Activated CD8-positive, alpha-beta memory T cell treated with anti-CD3 and anti-CD28 coated beads for 4 hours (primary cell): Measurements from ENCODE around the gene CHST3.
"Not testable (repeated sequence)": the region's sequence is repeated elsewhere in the genome, so short reads cannot be mapped to it uniquely, and the experiment has no call there.

Experiments used
- DNase-seq, 2 donors: peaks; one replicate each; pipeline ENCODE4 v3.0.0-alpha.2; 2020; ENCODE audit warnings: low read depth in 2 of 2

Gene CHST3

DNA sequence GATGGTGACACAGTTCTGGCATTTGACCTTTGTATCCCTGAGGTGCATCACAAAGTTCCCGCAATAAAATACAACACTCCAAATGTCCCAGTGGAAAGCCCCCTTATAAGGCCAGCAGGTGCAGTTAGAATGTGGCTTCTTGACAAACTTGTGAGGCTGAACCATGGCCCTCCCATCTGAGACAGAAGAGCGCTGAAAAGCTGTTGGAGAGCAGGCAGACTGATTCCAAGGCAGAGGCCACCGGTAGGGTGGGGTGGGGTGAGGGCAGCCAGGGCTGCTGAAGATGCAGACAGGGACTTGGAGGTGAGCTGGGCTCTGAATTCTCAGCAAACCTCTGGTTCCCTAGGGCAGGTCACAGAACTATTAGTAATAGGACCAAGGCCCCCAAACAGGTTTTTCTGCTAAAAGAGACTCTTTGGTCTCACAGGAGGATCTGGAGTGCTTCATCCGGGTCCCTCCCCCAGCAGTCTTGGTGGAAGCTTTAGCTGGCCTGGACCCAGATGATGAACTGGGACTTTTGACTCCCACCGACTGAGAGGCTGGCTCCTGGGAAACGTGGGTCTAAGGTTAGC is 15.6 kb upstream of the CHST3 start:
- DNase-seq: no peak

DNA sequence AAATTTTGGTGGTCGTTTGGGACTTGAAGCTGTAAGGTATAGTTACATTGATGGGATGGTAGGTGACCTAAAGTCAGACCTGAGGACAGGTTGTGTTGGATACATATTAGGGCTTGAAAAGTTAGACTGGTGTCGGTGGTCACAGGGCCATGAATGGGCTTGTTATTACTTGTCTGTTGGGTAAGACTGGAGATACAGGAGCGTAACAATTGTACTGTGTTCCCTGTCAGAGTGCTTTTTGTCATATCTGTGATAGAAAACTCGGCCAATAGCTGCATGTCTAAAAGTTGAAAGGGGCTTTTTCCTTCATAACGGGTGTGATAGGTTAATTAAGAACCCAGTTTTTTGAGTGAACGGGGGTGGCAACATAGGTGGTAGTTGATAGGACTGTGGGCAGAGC is 13.5 kb upstream of the CHST3 start:
- no peak for DNase-seq

DNA sequence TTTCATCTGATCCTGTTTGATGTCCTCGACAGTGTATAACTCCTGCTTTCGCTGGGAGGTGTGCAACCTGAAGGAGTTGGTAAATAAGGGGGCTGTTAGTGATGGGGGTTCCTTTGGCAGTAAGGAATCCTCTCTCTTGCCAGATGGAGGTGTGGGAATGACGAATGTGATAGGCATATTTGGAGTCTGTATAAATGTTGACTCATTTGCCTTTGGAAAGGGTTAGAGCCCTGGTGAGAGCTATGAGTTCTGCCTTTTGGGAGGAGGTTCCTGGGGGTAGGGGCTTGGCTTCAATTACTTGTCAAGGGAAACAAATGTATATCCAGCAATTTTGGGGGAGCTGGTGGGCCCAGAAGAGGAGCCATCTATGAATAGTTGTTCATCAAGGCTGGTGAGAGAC is 11.4 kb upstream of the CHST3 start:
- no peak for DNase-seq

DNA sequence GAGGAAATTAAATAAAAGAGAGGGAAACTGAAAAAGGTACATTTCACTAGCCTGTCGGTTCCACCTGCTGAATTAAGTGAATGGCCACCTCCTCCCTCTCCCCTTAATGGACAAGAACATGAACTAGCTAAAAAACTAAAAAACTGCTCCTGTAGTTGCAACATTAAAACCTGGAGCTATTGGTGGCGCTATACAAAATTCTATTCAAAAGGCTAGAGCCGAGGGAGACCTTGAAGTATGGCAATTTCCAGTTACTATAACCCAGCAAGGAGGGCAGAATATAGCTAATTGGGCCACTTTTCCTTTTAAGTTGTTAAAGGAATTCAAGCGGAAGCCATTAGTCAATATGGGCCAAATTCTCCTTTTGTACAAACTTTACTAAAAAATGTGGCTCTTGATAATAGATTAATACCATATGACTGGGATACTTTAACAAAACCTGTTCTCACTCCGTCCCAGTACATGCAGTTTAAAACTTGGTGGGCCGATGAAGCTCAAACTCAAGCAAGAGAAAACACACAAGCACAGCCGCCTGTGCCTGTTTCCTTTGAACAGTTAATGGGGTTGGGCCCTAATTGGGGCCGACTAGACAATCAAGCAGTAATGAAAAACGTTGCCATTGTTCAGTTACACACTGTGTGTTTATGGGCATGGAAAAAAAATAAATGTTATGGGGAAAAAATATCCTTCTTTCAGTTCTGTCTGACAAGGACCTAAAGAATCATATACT is 6.5 kb upstream of the CHST3 start:
- DNase-seq: no peak

DNA sequence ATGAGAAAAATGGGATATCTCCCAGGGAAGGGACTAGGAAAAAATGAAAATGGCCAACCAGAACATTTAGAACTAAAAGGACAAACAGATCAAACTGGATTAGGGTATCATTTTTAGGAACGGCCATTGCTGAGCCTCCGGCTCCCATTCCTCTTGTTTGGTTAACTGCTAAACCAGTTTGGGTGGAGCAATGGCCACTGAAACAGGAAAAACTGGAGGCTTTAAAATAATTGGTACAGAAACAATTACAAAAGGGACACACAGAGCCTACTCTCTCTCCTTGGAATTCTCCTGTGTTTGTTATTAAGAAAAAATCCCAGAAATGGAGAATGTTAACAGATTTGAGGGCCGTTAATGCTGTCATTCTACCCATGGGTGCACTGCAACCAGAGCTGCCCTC is 4.7 kb upstream of the CHST3 start:
- DNase-seq: no peak

DNA sequence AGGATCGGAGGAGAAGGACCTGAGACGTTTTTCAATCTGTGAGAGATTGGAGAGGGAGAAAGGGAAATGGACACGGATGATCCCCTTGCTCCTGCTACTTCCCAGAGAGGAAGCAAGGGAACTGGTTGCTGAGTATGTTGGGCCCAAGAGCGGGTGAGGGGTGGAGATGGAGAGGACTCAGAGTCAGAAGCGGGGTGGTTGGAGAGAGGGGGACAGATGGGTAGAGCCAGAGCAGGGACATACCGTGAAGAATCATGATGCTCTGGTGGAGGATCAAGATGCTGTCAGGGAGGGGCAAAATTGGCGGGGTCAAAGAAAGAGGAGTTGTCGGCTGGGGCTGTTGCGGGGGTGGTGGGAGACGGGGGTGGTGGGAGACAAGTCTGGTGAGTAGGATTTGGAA is 2.4 kb upstream of the CHST3 start:
- no peak for DNase-seq

DNA sequence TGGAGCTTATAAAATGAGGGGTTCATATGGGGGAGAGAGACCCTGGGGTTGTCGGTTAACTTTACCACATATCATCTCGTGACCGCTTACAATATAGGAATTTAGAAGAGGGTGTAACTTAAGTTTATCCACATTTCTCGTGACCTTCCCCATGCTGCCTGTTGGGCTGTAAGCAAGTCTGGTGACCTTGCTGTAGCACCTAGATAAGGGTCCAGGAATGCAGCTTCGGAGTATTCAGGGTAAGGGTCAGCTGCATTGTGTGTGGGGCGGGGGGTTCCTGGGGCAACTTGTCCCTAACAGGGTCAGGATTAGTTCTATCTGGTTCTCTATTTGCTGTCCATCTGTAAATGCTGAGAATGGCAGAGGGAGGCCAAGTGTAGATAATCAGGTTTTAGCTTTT is 1.3 kb upstream of the CHST3 start:
- DNase-seq: no peak

DNA sequence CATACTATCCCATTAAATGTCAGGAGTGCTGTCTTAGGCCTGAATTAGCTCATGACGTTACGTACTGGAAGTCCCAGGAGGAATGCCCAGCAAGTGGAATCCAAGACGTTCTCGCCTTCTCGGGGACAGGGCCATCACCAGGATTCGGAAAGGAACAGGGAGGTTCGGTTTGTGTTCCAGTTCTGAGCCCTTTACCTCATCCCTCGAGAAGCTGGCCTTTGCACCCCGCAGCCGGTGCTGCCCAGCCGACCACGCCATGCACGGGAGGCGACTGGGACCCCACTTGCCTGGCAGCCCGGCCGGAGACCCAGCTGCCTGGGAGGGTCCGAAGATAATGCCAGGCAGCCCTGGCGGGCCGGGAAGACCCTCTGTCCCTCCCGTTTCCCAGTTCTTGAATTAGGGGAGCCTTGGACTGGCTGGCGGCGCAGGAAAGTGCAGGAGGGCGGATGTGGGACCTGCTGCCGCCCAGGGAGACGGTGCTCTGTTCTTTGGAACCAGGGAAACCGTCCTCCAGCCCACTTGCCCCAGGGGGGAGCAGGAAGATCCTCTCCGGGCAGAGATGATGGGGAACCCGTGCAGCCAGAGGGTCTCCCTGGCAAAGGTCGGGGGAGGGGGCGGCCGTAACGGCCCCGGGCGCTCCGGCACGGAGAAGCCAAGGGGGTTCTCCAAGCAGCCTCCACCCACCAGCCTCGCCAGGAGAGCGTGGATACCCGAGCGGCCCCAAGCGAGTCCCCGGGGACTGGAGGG is 671 bp upstream of the CHST3 start:
- no peak for DNase-seq

DNA sequence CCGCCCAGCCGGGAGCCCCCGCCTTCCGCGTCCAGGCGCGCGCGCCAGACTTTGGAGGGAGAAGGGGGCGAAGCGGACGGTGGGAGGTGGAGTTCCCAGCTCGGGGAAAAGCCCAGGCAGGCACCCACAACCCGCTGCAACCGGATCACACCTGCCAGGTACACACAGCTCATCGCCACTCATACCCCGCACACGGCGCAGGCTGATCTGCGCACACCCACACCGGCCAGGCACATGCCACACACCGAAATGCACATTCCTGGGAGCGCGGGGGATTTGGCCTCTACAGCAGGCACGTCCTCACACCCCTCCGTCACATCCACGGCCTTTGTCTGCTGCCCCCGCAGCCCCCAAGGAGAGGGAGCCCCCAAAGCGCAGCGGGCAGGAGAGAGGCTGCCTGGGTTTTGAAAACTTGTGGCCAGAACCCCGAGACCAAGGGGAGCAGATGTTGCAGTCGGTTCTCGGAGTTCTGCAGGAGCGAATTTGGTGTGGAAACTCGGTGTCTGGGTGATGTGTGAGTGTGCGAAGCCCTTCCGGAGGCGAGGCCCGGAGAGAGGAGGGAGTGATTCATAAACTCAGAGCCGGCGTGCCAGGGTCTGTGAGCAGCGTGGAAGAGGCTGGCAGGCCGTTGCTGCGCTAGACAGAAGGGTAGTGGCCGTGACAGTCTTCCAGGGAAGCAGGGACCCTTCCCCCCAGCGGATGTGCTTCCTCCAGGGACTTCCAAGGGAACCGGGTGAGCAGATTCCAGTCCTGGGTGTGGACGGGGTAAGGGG is 734 bp downstream of the CHST3 start:
- DNase-seq: peak; percentile 20 to 26

DNA sequence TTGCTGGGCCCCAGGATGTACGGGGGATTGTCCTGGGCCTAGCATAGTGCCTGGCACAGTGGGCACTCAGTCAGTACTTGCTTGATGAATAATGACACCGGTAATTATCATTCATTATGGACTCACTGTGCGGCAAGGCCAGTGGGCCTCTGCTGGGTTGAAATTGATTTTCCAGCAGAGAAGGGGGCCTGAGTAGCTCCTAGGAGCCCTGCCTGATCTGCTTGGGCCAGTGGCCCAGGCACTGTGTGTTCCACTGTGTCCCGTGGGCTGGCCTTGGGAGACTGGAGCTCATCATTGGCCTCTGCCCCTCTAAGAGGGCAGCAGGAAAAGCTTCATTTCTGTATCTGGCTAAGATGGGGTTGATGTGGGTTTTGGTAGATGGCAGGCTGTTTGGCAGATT is 1.4 kb downstream of the CHST3 start:
- no peak for DNase-seq

DNA sequence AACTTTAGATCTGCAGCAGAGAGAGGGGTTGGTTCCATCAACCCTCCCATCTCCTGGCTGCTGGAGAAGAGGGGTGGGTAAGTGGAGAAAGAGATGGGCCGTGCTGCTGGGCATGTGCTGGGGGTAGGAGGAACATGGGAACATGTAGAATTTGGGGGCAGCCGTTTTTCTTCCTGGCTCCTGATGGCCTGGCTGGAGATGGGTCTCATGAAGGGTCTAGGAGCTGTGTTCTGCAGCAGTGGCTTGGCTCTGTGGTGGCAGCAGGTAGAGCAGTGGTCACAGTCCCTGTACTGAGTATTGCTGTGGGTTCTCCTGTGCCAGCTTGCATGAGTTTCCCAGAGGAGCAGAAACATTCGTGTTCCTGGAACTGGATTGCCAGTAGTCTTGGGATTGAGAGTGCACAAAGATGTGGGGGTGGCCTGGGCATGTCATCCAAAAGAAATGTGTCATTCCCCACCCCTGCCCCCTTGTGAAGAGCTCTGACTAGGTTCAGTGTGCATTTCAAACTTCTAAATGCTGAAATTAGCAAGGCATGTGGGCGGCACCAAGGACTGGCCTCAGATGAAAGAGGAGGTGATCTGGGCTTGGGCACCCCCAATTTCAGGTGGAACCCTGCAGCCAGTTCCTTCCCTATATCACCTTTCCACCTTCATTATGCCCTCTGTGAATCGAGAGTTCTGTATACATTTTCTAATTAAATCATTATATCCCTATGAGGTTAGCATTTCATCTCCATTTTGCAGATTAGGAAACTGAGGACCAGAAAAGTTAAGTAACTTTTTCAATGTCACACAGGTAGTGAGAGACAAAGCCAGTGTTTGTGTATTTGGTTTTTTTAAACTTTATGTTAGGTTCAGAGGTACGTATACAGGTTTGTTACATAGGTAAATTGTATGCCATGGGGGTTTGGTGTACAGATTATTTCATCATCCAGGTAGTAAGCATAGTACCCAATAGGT is 2.1 kb downstream of the CHST3 start:
- DNase-seq: no peak

DNA sequence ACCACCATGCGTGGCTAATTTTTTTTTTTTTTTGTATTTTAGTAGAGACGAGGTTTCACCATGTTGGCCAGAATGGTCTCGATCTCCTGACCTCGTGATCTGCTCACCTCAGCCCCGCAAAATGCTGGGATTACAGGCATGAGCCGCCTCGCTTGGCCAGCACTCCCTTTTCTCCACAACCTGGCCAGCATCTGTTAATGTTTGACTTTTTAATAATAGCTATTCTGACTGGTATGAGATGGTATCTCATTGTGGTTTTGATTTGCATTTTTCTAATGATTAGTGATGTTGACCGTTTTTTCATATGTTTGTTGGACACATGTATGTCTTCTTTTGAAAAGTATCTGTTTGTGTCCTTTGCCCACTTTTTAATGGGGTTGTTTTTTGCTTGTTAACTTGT is 3.8 kb downstream of the CHST3 start:
- DNase-seq: not testable (repeated sequence)

DNA sequence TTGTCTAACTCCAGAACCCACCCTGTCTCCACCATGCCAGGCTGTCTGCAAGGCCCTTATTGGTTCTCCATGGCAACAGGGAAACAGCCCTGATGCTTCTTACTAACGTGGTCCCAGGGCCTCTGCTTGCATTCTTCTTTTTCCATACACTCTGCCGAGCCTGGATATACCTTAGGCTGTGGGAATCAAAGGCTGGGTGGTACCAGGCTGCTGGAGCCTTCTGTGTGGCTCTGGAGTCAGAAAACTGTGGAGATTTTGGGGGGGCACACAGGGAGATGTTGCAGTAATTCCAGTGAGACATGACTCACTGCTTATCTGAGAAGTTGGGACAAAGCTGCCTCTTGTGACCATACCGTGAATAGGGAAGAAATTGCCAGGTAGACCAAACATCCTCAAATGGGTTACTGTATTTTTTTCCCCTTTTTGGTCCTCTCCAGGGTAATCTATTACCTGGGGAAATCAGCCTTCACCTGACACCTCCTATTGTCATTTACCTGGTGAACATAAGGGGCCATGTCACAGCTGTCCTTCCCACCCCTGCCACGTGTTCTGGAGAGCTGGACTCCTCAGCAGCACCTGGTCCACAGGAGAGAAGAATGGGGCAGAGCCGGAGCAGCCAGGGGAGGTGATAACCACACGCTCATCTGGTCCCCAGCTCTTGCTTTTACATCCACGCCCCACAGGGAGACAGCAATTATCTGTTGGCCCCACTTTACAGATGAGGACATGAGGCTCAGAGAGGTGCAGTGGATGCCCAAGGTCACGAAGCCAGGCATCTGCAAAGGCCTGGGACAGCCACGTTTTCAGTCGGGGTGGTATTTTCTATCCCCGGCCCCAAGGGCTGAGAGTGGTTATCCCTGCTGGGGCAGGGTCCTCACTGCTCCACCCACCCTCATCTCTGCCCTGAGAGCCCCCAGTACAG is 4.6 kb downstream of the CHST3 start:
- no peak for DNase-seq

DNA sequence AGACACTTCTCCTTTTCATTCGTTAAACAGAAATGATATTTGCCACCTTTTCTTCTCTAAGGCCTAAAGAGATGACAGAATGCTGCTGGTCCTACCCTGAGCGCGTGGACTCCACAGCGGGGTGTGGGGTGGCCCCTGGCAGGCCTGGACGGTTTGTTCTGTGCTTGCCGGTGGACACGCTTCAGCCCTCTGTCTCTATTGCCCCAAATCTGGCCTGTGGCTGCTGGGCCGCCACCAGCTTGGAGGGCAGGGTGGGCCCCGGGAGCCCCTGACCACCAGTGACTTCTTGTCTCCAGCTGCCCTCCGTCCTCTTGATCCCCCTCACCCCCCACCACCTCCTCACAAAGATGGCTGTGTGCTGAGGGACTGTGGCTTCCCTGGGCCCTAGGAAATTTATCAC is 5.7 kb downstream of the CHST3 start:
- DNase-seq: no peak

DNA sequence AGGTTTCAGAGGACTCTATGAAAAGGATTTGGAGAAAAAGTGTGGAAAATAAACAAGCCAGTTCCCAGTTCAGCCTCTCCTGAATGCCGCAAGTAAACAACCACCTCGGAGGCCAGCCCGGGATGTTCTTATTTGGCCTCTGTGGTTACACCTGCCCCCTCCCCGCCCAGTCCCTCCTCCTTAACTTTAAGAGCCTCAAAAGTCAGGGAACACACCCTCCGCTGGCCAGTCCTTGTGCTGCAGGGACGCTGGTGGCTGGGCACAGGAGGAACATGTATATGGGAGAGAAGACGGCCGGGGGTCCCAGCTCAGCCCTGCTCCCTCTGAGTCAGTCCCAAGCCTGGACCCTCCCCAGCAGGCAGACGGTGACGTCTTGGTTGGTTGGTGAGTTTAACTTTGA is 6.1 kb downstream of the CHST3 start:
- DNase-seq: no peak

DNA sequence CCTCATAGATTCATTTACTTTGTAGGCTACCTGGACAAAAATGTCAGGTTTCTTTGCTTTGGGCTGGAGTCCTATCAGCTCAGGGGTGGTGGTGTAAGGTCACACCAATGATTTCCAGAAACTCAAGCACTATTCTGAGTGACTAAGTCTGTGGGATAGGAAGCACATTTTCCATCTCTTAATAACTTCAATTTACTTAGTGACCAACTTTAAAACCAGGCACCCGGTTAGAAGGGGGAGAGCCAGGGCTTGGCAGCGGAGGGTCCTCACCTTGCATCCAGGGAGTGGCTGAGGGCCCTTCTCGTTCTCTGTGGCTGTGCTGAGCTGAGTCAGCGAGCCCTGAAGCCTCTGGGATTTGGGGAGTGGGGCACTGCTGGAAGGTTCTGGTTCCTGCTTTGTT is 6.7 kb downstream of the CHST3 start:
- DNase-seq: no peak

DNA sequence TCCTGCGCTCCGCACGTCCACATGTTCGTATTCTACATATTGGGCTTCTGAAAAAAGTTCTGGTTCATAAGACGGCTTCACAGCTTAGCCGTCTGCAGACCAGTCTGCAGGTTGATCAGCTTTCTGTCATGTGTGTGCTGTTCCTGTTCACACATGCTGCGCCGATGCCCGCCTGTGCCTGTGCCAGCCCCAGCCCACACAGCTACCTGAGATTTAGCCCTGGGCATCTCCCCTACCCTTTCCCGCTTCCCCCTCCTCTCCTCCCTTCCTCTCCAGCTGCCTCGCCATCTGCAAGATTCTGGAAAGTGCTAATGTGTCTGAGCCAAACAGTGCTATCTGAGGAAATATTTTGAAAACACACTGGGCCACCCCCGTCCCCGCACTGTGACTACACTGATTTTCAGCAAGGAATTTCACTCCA is 7.1 kb downstream of the CHST3 start:
- DNase-seq: no peak

DNA sequence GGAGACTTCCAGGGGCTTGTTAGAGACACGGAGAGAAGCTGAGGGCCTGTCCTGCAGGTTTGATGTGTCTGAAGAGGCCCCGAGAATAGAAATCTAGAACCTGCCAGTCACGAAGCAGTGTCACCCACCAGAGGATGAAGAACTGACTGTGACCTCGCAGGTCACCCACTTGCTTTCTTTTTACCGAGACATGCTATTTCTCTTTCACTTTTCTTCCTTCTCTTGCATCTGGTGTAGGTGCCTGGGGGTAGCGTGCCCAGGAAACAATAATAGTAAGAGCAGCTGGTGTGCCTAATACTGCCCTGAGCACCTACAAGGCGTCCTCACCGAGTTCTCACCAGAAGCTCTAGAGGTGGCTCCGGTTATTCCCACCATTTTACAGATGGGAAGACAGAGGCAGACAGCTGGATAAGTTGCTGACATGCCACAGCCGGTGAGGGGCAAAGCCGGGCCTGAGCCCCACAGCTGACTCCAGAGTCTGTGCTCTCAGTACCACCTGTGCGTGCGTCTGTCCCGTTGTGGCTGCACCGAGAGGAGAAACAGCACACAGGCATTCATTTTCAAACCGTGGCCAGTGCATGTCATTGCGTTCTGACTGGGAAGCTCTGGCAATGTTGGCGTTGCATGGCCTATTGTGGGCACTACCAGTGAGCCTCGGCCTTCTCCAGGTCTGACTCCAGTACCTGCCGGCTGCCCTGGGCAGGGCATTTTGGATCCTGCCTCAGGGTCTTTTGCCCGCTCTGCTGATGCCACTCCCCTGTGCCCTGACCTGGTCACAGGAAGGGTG is 7.8 kb downstream of the CHST3 start:
- no peak for DNase-seq
